Left cardiac atrium (tissue), 4 donors: Measurements from ENCODE around the gene GLOD5. TPM values are rescaled to one million over a fixed set of nuclear protein-coding genes. Genes with fewer than 3 reads are reported as not detected.

ENCODE experiments used
- ATAC-seq, 2 donors: fragments of 200-7000 bp; cut with Tn5 transposase; one replicate each; pipeline ENCODE4 v1.9.1; 2020; ENCODE audit warnings: mild to moderate bottlenecking in 2 of 2, moderate library complexity in 2 of 2
- DNase-seq: peaks from one replicate; pipeline ENCODE4 v3.0.0-alpha.2; 2020
- intact Hi-C, 2 donors: fragments of 100-400 bp; cut with DNase I; formaldehyde crosslinking; loops; one replicate each; pipeline versions ENCODE4 v1.14.1 to v1.15.1; 2022 to 2023
- long read RNA-seq: library from polyadenylated mRNA; unstranded; transcript quantifications from one replicate; pipeline ENCODE4 v2.0.0, GENCODE V29; 2021
- total RNA-seq, 2 donors: library from RNA; stranded (reverse); fragmentation: NEBNext Ultra II Directional; extraction: Animal tissue kit (Norgen Biotek cat#: 25700); gene quantifications; one replicate each; pipeline ENCODE4 v1.2.1, GENCODE V29; 2021
- donor health status: DM: no; HTN: yes; CAD: no.
- donor health status: DM: no; HTN: yes; CAD: no; lungs with severe emphysema.
- donor health status: DM: yes; HTN: yes; CAD: no.
- donor health status: Dilated cardiomyopathy.

GLOD5 gene
- not detected for total RNA-seq
- long read RNA-seq: 0 reads

DNA sequence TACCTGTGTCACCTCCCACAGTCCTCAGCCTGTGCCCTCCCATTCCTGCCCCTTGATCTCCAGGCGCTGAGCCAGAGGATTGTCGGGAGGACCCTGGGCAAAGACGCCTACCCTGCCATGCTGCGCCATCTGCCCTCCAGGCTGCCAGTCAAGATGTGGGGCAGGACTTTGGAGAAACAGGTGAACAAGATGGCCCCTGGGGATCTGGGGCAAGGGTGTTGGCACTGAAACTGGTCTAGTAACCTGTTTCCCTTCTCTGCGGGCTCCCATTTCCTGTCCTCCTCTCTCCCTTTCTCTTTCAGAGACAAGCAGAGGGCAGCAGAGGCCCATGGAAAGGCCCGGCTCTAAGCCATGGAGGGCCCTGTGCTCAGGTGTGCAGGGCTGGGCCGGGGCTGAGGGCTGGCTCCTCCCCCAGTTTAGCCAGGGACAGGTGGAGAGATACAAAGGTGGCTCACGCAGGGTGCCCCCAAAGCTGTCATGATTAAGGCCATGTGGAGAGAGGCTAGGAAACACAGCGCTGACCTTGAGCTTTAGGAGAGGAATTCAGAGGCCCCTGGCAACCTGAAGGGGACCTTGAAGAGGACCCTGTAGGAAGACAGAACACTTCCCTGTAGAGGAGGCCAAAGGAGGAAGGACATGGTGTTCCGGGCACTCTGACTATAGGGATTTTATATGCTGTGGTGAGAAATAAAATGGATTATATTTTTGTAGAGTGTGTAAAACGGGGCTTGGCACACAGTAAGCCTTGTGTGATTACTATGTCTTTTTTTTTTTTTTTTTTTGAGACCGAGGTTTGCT is at the start of gene GLOD5:
GLOD5 (plus strand) TSS at position 74 of the 798 bp plus-strand sequence; CDS start at position 118, 44 bp downstream.
- intact Hi-C loops: no loop called here
- ATAC-seq (no peak), DNase-seq (no peak)

DNA sequence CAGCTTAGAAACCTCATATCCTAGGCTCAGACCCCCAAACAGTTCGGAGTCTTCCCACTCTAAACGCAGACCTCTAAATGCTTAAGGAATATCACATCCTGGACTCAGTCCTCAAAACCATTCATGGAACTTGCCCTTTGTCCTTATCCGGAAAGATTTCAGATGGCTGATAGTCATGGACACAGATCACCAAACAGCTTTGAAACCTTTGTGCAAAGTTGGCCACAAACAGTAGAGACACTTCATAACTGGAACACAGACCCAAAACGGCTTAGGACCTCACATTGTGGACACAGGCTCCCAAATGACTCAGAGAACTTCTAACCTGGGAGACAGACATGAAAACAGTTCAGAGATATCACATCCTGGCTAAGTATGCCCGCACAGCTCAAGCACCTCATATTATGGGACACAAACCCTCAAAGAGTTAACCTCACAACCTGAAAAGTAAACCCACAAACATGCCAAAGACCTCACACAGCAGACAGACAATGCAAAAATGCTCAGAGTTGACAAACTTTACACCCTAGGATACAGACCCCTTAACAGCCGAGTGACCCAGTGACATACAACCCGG is 49.5 kb upstream of the GLOD5 start:
- intact Hi-C loops: no loop called here
- DNase-seq (no peak), ATAC-seq (peak; percentile 15 to 24)

DNA sequence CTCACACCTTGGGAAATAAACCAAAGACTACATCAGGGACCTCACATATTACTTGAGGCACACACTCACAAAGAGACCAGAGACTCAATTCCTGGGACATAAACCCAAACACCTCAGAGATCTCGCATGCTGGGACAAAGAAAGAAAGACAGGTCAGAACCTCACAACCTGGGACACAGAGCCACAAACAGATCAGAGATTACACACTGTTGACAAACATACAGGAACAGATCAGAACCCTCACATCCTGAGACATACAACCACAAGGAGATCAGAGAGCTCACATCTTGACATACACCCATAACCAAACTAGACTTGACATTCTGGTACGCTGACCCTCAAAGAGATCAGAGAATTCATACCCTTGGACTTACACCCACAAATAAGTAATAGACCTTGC is 47.7 kb upstream of the GLOD5 start:
- intact Hi-C loops: no loop called here
- ATAC-seq (no peak), DNase-seq (no peak)

DNA sequence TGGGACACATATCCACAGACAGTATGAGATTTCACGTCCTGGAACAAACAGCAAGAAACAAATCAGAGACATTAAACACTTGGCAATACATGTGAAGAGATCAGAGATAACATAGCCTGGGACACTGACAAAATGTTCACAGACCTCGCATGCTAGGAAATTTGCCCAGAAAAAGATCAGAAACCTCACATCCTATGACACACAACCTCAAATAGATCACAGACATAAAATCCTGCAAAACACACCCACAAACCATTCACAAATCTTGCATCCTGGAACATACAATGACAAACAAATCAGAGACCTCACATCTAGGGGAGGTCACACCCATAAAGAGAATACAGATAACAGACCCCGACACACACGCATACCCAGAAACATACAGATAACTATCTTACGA is 47.0 kb upstream of the GLOD5 start:
- ATAC-seq (no peak), DNase-seq (no peak)
- intact Hi-C loops: no loop called here

DNA sequence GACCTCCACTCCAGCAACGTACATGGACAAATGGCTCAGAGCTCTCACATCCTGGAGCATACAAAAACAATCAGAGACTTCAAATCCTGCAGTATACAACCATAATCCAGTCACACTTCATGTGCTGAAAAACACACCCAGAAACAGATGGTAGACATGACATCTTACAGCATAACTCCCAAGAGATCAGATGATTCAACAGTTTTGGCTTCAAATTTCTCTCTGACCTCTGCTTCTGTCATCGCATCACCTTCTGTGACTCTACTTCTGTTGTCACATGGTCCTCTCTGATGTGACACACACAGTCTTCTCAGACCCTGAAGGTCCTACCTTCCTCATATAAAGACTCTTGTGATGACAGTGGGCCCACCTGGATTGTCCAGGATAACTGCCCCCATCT is 46.5 kb upstream of the GLOD5 start:
- ATAC-seq (peak in 1 of 2 donors; percentile 41), DNase-seq (no peak)
- intact Hi-C loops: no loop called here

DNA sequence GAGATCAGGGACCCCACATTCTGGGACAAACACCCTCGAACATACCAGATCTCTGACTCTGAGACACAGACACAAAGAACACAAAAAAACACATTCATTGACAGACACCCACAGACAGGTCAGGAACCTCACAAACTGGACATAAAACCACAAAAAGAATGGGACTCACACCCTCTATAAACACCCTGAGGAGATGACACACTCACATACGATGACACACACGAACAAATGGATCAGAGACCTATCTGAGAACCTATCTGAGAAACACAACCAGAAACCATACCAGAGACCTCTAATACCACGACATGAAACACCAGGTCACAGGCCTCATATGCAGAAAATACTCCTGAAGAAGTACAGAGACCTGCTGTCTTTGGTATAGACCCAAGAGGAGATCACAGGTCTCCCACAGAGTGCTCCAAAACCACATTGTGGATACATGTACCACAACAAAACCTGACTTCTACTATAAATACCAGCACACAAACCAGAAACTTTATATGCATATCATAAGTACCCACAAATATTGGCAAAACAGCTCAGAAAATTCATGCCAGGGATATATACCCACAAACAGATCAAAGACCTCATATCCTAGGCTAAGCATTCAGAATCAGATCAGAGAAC is 45.6 kb upstream of the GLOD5 start:
- ATAC-seq (no peak), DNase-seq (no peak)
- intact Hi-C loops: no loop called here

DNA sequence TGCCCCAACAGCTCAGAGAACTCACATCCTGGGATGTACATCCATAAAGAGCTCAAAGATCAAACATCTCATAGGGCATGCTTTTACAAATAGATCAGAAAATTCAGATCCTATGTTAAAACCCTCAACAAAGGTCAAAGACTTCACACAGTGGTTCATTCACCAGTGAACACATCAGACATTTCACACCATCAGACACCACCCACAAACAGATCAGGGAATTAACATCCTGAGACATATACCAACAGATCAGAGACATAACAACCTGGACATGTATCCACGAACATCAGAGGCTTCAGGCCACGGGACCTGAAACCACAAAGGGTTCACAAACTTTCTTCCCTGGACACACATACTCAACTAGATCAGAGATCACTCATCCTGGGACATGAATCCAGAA is 41.6 kb upstream of the GLOD5 start:
- no peak for DNase-seq
- no peak for ATAC-seq
- intact Hi-C loops: no loop called here

DNA sequence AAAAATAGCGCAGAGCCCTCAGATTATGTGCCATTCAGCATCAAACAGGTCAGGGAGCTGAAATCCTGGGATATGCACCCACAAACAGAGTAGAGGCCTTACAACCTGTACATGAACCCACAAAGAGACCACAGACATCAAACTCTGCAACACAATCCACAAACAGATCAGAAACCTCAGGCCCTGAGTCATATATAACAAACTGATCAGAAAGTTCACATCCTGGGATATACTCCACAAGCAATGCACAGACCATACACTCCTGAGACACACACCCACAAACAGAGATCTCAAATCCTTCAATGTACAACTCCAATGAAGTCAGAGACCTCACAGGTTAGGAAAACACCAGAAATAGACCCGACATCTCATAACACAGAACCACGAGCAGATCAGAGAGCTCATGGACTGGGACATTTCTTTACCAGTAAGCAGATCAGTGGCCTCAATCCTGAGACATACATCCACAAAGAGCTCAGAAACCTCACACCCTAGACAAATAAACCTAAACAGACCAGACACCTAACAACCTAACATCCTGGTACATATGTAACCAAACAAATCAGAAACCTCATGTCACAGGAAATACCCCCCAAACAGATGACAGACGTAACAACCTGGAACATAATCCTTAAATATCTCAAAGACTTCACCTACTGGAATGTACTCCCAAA is 40.8 kb upstream of the GLOD5 start:
- DNase-seq (no peak), ATAC-seq (no peak)
- intact Hi-C loops: no loop called here

DNA sequence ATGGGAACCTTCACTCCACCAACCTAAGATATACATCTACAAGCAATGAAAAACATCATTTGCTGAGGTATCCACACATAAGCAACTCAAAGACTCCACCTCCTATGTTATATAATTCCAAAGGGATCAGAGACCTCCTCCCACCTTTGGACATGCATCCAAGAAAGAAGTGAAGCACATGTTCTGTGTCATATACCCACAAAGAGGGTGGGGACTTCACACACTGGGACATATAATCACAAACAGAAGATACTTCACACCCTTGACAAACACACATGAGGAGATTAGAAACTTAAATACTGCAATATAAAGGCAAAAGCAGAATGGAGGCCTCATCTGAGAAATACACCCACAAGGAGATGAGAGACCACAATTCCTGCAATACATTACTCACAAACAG is 39.6 kb upstream of the GLOD5 start:
- no peak for DNase-seq
- intact Hi-C loops: no loop called here
- no peak for ATAC-seq

DNA sequence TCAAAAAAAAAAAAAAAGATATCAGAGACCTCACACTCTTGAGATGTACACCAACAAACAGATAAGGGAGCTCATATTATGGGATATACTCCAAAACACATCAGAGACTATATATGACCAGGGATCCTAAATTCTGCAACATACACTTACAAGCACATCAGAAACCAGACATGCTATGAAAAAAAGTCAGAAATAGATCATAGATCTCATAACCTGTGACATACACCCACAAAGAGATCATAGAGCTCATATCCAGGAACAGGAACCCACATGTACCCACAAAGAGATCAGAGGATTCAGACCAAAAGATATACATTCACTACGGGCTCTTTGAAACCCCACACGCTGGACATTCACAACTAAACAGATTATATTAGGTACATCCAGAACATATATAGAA is 35.0 kb upstream of the GLOD5 start:
- intact Hi-C loops: no loop called here
- DNase-seq: no peak
- no peak for ATAC-seq

DNA sequence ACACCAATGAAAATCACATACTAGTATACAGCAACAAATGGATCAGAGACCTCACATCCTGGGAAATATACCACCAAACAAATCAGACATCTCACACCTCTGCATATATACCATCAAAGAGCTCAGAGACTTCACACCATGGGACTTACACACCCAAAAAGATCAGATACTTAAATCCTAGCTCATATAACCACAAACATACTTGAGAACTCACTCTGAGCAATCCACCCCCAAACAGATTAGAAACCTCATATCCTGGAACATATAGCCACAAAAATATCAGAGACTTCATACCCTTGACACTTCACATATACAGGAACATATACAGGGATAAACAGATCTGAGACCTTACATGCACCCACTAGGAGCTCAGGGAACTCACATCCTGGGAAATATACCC is 32.9 kb upstream of the GLOD5 start:
- no peak for ATAC-seq
- intact Hi-C loops: no loop called here
- no peak for DNase-seq

DNA sequence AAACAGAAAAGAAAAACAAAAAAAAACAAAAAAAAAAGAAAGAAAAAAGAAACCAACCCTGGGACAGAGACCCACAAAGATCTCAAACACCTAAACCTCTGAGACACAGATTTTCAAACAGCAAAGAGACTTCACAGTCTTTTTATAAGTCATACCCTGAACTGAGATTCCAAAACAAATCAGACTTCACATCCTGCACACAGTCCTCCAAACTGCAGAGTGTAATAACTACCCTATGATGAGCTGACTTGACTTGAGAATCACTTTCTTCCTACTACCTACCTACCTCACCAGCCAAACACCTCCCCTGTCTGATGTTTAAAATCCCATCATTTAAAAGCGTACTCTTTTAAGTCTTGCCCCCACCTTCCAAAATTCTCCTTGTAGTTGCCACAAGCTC is 25.2 kb upstream of the GLOD5 start:
- intact Hi-C loops: no loop called here
- DNase-seq (no peak), ATAC-seq (no peak)

DNA sequence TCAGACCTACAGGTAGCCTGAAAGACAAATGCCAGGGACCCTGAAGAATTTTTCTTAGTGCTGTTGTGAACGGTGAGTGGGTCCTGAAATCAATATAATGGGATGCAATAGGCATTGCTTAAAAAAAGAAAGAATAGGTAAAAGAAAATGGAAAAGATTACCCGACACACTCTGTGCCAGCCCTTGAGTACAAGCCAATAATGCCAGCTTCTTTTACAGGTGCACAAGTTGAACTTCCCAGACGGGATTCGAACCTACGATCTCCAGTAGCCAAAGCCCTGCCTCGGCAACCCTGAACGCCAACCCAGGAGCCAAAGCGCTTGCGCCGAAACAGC is 24.7 kb upstream of the GLOD5 start:
- intact Hi-C loops: no loop called here
- ATAC-seq: no peak
- no peak for DNase-seq

DNA sequence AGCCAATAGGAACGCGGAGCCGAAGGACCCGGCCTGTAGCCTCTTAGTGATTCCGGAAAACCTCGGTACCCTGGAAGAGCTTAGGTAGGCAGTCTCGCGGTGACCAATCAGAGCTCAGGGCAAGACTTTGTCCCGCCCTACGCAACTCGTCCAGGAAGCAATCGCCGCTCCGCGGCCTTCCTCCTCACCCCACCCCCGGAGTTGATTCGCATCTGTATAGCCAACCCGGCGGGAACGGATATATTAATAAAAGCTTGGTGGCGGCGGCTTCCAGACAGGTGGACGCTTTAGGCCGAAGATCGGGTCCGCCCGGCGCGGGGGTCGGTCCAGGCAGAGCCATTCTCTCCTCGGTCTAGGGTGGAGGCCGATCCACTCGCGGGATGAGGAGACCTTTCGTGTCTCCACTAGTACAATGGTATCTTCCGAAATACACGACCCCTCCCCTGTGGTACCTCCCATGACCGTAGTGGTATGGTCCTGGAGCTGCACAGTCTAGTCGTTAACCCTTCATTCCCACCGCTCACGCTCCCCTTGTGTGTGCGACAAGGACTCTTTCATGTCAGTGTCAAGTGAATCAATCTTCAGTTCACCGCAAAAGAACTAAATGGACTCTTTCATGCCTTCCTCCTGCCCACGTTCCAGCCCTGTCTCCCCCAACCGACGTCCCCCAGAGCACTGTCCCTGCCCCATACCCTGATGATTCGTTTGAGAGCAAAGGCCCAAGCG is 24.2 kb upstream of the GLOD5 start:
- intact Hi-C loops: no loop called here
- DNase-seq (peak; percentile 92), ATAC-seq (peak; percentile 99 to 100)

DNA sequence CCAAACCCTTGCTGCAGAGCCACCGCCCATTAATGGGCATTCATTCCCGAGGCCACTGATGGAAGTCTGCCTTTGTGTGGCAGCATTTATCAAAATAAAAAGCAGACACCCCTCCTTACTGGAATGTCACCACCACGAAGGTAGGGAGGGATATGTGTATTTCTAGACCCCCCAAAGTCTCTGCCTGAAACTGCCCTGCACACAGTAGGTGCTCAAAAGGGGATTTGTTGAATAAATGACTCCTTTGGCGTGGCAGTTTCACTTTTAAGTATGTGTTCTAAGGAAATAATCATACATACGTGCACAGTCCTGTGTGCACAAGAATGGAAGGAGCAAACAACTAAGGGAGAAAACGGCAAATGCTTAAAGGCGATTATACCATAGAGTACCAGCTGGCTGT is 23.6 kb upstream of the GLOD5 start:
- no peak for ATAC-seq
- intact Hi-C loops: no loop called here
- DNase-seq: no peak

DNA sequence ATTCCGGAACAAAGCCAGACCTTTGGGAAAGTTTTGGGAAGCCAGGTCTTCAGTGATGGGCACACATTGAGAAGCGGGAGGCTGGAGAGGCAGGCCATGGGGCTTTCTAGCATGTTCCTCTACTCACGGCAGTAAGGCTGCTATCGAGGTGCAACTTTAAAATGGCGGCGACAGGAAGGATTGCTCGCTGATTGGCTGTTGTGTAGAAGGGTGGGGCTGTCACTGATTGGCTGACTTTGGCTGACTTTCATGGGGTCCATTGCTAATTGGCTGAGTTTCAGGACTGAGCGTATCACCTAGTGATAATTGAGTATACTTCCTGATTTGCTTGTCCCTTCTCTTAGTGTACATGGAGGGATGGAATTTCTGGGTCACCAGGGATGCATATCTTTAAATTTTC is 19.7 kb upstream of the GLOD5 start:
- DNase-seq: no peak
- no peak for ATAC-seq
- intact Hi-C loops: no loop called here

DNA sequence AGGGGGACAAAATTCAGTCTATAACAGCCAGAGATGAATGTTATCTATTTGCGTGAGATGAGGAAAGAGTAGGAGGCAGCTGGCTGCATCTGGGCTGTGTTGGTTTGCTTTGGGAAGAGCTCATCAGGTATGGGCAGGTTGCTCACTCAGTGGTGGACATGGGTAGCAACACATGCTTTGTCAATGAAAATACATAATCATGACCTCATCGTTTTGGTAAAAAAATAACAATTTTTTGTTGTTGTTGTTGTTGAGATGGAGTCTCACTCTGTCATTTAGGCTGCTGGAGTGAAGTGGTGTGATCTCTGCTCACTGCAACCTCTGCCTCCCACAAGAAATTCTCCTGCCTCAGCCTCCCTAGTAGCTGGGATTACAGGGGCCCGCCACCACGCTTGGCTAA is 16.3 kb upstream of the GLOD5 start:
- ATAC-seq (no peak), DNase-seq (no peak)
- intact Hi-C loops: no loop called here

DNA sequence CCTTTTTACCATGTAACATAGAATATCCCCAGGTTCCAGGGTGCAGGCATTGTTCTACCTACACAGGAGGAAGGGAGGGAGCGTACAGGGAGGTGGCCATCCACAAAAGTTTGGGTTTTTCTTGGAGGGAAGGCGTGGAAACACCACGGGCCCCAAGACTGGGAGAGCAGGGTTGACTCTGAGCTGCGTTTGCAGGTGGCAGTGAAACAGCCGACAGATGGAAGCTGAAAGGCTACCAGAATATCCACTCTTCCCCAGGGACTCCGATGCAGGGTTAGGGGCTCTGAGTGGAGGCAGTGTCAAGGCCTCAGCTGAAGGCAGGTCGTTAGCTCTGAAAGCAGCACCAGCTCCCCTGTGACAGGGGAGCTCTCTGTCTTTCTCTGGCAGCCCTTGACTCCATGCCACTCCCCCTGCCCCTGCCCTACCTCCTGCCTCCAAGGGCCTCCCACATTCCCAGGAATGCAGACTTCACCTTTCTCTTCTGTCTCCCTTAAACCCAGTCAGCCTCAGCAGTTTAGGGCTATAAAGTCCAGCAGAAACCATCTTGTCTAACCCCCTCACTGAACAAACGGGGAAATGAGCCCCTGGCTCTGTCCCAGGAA is 14.0 kb upstream of the GLOD5 start:
- ATAC-seq: no peak
- DNase-seq: no peak
- intact Hi-C loops: no loop called here

DNA sequence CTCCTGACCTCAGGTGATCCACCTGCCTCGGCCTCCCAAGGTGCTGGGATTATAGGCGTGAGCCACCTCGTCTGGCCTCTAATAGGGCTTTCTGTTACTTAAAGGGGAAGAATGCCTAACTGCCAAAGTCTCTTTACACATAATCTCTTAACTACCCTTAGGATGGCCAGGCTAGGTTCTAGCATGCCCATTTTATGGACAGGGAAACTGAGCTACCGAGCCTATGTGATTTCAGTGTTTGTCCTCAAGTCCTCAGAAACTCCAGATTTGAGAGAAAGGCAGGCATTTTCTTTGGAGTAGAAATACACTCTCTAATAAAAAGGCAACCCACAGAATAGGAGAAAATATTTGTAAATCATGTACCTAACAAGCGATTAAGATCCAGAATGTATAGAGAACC is 12.4 kb upstream of the GLOD5 start:
- ATAC-seq: no peak
- no peak for DNase-seq
- intact Hi-C loops: no loop called here
